ENCODE results near the gene TMEM207.

DNA sequence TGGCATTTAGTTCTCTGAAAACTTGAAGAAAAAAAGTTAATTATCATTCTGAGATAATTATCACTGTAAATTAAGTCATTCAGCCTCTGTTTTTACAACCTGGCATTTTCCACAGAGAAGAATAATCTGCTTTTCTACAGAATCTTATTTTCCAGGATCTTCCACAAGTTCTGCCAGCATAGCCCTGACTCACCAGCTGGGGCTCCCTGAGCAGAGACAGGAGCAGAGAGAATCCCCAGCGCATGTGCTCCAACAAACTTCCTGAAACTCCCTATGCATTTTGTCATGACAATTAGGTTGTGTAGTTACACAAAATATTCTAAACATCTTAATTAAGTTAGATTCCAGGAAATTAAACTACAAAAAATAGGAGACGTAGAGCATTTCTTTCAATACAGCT is 32.1 kb upstream of the TMEM207 start:
- TF ChIP-seq, protein P1, sequence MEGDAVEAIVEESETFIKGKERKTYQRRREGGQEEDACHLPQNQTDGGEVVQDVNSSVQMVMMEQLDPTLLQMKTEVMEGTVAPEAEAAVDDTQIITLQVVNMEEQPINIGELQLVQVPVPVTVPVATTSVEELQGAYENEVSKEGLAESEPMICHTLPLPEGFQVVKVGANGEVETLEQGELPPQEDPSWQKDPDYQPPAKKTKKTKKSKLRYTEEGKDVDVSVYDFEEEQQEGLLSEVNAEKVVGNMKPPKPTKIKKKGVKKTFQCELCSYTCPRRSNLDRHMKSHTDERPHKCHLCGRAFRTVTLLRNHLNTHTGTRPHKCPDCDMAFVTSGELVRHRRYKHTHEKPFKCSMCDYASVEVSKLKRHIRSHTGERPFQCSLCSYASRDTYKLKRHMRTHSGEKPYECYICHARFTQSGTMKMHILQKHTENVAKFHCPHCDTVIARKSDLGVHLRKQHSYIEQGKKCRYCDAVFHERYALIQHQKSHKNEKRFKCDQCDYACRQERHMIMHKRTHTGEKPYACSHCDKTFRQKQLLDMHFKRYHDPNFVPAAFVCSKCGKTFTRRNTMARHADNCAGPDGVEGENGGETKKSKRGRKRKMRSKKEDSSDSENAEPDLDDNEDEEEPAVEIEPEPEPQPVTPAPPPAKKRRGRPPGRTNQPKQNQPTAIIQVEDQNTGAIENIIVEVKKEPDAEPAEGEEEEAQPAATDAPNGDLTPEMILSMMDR (IDR thresholded peaks at IDR 0.05; ENCODE audit: low read depth, low read length), result no peak
- no peak for TF ChIP-seq EZH2phosphoT487 (IDR thresholded peaks at IDR 0.05; ENCODE audit: low read depth)

All from OCI-LY3 (cell line).